Suppressor macrophage treated with lipopolysaccharide for 4 hours (primary cell): ENCODE measurements around the gene ITGB1.
"Not testable (repeated sequence)": the region's sequence is repeated elsewhere in the genome, so short reads cannot be mapped to it uniquely, and the experiment has no call there.

Source experiments
- DNase-seq: peaks from one replicate; pipeline ENCODE4 v3.0.0-alpha.2; 2020

ITGB1 gene

DNA sequence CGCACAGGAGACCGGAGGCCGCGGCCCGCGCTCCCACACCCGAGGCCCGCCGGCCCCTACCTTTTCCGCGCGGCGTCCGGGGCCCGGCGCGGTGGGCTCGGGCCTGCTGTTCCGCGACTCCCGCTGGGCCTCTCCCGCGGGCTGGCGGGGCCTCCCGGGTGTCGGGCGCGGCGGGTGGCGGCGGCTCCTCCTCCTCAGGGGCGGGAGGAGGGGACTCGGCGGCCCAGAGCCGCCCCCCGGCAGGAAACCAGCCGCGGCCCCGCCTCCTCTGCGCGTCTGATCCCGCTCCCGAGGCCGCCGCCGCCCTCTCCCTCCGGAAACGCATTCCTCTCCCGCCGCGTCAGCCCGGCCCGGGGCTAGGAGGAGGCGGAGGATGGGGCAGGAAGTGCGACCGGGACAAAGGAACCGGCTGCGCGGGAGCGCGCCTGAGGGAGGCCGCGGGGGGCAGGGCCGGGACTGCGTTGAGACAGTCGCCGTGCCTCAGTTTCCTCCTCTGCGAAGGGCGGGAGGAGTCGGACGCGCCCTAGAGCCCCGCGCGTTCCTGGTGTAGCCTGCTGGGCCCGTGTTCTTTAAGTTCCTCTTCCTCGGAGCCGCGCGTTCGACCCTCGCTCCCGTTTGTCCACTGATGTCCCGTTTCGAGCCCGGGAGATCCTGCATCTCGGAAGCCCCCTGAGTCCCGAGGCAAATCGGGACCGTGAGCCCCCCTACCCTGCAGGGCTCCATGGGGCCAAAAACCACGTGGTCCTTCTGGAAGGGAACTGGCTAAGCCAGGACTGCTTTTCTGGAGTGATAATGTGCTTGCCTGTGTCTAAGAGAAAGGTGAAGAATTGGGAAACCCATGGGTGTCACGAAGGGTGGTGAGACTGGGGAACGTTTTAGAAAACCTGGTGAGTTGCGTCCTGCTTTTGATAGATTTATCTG lies at the start of gene ITGB1:
ITGB1 (minus strand) TSS at position 146 of the 921 bp plus-strand sequence. CDS start 22,672 bp downstream, outside the sequence.
- DNase-seq, result peak; percentile 97

DNA sequence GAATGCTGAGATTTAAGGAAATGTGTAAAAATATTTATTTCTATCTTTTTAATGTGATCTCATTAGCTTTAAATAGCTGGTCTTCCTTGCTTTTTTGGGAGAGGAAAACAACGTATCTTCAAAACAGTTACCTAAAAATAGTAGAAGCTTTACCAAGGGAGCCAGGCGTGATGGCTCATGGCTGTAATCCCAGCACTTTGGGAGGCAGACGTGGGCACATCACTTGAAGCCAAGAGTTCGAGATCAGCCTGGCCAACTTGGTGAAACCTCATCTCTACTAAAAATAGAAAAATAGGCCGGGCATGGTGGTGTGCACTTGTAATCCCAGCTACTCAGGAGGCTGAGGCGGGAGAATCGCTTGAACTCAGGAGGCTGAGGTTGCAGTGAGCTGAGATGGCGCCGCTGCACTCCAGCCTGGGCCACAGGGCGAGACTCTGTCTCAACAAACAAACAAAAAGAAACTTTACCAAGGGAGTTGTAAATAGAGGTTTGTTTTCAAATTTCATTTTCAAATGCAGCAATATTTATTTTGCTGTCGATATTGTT lies 48.4 kb upstream of the ITGB1 start:
- DNase-seq, result no peak

DNA sequence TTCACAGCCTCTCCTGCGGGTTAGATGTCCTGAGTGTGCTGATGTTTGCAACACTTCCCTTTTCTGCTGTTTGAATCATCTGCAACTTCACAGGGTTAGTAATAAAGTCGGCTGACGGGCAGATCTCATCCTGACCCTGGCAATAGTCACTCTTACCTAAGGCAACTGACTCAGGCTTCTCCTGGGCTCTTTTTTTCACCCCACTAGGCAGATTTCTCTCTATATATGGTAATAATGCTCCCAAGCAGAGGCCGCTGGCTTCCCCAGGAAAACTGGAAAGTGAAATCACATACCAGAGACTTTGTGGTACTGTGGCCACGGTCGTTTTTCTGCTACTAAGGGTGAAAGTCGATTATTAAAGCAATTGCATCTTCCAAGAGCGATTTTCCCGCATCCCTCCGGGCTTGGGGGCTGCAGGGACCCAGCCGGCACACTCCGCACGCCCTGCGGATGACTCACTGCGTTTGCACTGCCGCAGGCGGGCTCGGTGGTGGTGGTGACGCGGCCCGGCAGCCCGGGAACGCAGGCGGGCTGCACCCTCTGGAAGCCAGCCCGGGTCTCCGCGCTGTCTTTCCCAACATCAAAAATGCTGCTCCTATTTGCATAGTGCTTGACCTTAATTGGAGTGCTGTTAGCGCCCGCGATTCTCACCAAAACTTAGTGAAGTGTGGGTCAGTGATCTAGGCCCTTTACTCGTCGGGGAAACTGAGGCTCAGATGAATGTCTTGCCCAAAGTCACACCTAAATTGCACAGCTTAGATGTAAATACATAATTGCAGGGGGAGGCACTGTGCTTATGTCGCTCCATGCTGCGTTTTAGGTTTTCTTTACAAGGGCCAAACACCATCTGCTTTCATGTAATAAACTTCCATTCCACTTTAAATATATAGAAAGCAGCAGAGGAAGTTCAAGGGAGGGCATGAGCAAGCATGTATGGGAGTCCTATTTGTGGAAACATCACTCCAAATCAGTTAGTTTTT lies 47.6 kb upstream of the ITGB1 start:
- peak; percentile 95 for DNase-seq

- DNase-seq, result no peak
Observed at GRCh38 chr10:33001908-33002492, 44.0 kb upstream of the ITGB1 start.

DNA sequence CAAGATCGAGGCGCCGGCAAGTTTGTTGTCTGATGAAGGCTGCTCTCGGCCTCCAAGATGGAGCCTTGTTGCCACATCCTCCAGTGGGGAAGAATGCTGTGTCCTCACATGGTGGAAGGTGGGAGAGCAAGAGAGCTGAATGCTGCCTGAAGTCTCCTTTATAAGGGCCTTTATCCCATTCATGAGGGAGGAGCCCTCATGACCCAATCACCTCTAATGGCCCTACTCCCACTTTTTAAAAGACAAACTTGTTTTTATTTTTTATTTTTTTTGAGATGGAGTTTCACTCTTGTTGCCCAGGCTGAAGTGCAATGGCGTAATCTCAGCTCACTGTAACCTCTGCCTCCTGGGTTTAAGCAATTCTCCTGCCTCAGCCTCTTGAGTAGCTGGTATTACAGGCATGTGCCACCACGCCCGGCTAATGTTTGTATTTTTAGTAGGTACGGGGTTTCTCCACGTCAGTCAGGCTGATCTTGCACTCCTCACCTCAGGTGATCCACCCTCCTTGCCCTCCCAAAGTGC lies 40.1 kb upstream of the ITGB1 start:
- DNase-seq, result not testable (repeated sequence)

DNA sequence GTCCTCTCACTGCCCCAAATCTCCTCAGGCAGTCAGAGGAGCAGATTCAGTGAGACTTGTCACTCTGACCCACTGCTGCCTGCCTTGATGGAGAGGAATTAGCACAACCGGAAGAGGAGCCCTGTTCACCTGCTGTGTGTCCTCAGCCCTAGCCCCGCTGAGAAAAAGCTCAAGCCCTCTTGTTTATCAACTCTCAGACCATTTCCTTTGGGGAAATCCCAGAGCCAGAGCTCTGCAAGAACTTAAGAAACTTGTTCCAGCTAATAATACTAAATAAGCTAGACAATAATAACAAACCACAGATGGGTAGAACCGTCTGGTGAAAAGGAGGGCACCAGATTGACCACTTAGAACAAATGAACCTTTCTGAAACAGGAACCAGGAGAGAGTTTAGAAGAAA lies 37.7 kb upstream of the ITGB1 start:
- DNase-seq, result no peak

GRCh38 chr10:32995066-32995622 lies 37.1 kb upstream of the ITGB1 start:
- DNase-seq, result no peak

DNA sequence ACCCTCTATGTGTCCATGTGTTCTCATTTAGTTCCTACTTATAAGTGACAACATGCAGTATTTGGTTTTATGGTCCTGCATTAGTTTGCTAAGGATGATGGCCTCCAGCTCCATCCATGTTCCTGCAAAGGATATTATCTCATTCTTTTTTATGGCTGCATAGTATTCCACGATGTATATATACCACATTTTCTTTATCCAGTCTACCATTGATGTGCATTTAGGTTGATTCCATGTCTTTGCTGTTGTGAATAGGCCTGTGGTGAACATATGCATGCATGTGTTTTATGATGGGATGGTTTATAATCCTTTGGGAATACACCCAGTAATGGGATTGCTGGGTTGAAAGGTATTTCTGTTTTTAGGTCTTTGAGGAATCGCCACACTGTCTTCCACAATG lies 36.6 kb upstream of the ITGB1 start:
- not testable (repeated sequence) for DNase-seq

- not testable (repeated sequence) for DNase-seq
Observed at GRCh38 chr10:32992310-32992709, 34.3 kb upstream of the ITGB1 start.

GRCh38 chr10:32990811-32991210 lies 32.8 kb upstream of the ITGB1 start:
- no peak for DNase-seq

DNA sequence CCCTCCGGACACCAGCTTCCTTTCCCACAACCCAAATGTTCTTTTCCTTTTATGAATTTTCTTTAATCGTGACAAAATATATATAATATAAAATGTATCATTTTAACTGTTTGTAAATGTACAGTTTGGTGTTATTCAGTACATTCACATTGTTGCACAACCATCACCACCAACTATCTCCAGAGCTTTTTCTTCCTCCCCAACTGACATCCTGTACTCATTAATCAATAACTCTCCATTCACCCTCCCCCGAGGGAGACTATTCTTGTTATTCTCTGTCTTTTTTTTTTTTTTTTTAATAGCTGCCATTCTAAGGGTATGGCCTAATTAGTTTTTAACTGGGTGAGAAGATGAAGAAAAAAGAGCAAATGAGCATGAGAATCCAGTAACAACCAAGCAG lies 30.6 kb upstream of the ITGB1 start:
- no peak for DNase-seq

DNA sequence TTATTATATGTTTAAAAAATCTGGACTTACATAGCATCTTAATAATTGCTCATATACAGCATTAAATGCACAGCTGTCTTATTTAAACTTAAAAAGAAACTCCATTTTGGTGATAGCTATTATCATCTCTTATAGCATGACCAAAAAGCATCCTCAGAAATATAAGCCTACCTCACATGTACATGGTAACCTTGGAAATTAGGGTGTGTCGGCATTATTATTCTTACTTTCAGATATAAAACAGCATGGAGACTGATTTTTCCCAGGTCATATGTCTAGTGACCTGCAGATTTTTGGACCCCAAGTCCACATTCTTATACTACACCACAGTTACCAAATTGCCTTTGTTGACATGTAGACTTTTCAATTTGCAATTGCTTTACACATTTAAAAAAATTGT lies 29.1 kb upstream of the ITGB1 start:
- no peak for DNase-seq

- peak; percentile 90 for DNase-seq
Observed at GRCh38 chr10:32985775-32986350, 27.8 kb upstream of the ITGB1 start.

DNA sequence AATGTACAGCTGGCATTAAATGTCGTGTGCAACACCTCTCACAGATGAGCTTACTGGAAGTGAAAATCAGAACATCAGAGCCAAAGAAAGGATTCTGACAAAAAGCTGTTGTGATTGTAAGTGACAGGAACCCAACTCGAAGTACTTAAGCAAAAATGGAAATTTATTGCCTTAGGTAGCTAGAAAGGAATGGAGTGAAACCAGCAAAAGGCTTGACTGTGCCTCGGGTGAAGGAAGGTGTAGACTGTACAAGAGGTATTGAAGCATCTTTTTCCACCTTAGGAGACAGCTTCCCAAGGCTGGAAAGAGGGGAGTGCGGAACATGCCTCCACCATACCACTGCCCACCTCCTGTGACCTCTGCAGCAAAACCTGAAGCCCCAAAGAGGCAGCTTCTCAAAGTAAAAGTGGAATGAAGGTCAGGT lies 27.3 kb upstream of the ITGB1 start:
- no peak for DNase-seq

DNA sequence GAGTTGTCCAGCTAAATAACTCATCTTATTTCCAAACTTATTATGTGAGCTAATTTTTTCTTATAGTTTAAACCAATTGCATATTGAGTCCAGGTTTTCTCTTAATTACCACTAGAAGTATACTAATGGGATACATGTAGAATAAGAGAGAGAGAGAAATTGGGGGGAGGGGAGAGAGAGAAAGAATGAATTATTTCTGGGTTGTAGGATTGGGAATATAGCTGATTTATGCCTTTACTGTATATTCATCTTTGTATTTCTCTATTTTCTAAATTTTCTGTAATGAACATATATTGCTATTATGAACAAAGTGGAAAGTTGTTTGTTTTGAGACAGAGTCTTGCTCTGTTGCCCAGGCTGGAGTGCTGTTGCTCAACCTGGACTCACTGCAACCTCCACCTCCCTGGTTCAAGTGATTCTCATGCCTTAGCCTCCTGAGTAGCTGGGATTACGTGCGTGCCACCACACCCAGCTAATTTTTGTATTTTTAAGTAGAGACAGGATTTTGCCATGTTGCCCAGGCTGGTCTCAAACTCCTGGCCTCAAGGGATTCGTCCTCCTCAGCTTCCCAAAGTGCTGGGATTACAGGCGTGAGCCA lies 26.1 kb upstream of the ITGB1 start:
- no peak for DNase-seq

DNA sequence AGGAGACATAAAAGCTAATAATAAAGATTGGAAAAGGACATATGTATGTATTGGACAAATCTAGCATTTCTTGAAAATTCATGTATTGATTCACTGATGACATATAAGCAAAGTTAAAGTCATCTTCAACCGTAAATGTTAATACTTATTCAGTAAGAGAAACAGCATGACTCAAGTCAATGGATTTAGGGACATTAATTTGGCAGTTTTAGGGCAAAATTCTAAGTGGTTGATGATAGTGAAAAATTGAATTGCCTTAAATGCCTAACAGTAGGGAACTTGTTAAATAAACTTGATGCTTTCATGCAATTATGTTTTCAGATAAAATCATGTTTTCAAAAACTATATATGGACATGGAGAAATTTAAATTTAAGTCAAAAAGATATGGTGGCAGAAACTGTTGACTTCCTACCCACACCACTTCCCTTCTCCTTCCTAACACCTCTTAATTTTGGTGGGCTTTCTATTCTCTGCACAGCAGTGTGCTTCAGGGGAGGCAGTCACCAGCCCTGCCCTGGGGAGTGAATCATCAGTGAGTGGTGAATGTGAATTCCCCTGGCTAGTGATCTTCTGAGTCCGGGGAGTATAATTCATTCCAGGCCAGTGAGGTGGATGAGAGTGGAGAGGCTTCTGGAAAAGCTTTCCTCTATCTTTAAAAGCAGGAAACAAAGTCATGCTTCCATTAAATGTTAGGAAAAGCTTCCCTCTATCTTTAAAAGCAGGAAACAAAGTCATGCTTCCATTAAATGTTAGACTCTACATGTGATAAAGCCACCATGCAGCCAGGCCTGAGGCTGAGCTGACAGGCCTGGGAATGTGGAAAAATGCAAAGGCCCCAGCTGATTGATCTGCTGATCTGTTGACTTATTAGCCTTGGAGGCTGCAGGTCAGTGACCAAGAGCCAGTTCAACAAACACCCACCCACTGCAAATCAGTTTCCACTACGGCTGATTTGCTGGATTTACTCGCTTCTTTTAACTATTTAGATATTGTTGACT lies 25.2 kb upstream of the ITGB1 start:
- peak; percentile 75 for DNase-seq

- no peak for DNase-seq
Observed at GRCh38 chr10:32982293-32982709, 24.3 kb upstream of the ITGB1 start.

DNA sequence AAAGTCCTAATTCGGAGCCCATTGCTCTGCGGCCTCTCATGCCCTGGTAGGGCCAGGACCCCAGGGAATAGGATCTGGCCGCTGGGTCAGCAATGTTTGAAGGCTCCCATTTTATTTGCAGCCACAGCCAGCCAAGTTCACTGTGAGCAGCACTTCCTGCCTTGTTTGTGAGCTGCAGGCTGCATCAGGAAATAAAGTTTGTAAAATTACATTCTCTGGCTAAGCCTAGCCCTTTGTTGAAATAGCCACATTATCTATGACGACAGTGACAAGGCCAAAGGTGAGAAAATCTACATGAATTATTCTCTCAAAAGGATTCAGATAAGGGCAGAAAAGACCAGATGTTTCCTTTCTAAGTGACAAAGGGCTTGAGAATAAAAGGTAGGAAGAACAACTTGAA lies 23.7 kb upstream of the ITGB1 start:
- no peak for DNase-seq

GRCh38 chr10:32980558-32981468 lies 22.8 kb upstream of the ITGB1 start:
- peak; percentile 93 for DNase-seq
